ENCODE data around the gene GABARAPL1.
A peak's percentile ranks its signal among the peaks of the same experiment; 100 is the strongest.
"Not testable (repeated sequence)": the region's sequence is repeated elsewhere in the genome, so short reads cannot be mapped to it uniquely, and the experiment has no call there.

The GABARAPL1 gene

DNA sequence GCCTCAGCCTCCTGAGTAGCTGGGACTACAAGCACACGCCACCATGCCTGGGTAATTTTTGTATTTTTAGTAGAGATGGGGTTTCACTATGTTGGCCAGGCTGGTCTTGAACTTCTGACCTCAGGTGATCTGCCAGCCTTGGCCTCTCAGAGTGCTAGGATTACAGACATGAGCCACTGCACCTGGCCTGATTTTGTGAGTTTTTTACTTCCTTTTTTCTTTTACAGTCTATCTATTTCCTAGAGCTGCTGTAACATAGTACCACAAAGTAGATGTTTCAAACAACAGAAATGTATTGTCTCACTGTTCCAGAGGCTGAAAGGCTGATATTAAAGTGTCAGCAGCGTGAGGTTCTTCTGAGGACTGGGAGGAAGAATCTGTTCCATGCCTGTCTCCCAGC lies 8.2 kb upstream of the GABARAPL1 start:
- DNase-seq: not testable (repeated sequence)

DNA sequence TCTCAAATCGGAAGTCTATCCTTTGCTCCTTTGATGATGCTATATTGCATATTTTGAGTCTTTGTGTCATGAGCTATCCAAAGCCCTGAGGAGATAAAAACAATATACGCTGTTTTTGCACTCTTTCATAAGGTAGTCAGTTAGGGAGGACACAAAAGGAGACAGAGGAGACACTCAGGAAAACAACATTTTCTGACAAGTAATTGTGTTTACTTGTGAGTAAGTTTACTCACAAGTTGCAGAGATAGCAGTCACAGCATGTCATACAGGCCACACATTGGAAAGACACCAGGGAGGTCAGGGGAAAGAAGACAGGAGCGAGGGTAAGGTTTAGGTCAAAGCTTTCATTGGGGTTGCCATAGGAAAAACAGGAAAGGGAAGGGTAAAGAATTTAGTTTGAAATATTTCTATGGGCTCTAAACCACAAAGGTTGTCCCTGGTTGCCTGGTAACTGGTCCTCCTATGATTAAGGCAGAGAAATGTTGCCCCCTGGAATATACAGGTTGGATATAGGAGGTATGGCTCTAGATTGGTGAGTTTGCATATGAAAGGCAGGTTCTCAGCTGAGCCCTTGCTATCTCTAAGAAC lies 7.4 kb upstream of the GABARAPL1 start:
- no peak for DNase-seq

DNA sequence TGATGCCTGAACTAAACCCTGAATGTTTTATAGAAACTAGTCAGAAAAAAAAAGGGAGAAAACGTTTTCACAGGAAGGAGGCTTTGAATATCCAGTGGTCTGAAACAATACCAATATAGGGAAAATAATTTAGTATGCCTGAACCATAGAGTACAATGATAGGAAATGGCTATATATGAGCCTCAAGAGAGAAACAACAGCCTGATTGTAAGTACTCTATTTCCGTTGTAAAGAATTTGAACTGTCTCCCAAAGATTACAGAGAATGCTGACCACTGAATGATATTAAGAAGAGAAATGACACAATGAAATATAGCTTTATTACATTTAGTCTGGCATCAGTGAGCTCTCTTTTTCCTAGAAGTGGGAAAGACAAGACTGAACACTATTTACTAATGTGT lies 5.5 kb upstream of the GABARAPL1 start:
- DNase-seq: no peak

DNA sequence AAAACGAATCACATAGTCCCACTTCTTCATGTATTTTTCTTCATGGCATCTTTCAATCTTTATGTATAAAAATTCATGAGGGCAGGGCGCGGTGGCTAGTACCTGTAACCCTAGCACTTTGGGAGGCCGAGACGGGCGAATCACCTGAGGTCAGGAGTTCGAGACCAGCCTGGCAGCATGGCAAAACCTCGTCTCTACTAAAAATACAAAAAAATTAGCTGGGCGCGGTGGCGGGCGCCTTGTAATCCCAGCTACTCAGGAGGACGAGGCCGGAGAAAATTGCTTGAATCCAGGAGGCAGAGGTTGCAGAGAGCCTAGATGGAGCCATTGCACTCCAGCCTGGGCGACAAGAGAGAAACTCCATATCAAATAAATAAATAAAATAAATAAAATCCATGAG lies 2.5 kb upstream of the GABARAPL1 start:
- DNase-seq: no peak

DNA sequence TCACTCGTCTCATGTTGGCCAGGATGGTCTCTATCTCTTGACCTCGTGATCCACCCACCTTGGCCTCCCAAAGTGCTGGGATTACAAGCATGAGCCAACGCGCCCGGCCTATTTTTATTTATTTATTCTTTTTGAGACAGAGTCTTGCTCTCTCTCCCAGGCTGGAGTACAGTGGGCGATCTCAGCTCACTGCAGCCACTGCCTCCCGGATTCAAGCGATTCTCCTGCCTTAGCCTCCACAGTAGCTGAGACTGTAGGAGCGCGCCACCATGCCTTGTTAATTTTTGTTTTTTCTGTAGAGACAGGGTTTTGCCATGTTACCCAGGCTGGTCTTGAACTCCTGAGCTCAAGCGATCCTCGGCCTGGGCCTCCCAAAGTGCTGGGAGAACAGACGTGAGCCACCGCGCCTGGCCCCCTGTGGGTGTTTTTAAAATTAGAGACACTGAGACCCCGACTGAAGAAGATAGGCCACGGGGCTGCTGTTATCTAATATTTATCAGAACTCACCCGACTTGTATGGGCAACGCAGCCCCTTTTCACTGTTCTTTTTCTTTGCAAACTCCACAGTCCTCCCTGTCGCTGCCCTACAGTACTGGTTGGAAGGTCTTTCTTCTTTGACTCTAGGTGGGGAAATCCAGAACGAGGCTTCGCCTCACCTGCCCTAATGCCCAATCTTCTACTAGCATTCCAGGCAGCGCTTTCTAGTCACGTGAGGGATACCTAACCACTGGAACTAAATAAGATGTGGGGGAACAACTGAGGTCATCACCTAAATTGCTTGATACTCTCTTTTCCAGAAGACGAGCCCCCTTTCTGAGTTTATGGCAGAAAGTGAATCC lies 1.4 kb upstream of the GABARAPL1 start:
- DNase-seq: no peak

DNA sequence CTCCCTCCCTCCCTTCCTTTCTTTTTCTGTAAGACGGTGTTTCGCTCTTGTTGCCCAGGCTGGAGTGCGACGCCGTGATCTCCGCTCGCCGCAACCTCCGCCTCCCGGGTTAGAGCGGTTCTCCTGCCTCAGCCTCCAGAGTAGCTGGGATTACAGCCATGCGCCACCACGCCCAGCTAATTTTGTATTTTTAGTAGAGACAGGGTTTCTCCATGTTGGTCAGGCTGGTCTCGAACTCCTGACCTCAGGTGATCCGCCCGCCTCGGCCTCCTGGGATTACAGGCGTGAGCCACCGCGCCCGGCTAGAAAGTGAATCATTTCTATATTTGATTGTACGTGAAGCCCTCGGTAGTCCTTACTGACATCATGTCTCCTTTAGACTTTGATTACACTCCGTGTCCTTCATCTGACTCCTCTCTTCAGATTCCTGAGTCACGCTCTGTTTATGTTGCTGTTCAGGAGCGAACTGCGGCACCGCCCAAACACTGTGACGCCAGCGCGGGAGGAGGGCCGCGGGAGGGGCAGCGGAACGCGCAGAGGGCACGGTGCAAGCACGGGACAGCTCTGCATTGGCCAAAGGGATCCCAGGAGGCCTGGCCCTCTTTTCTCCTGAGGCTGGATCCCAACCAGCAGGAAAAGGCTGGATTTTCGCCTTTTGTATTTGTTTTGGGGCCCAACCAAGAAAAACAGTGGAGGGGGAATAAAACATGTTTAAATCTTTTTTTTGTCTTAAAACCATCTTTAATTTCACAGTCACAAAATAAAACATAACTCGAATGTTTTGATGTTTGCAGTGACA lies 538 bp upstream of the GABARAPL1 start:
- peak; percentile 59 for DNase-seq

DNA sequence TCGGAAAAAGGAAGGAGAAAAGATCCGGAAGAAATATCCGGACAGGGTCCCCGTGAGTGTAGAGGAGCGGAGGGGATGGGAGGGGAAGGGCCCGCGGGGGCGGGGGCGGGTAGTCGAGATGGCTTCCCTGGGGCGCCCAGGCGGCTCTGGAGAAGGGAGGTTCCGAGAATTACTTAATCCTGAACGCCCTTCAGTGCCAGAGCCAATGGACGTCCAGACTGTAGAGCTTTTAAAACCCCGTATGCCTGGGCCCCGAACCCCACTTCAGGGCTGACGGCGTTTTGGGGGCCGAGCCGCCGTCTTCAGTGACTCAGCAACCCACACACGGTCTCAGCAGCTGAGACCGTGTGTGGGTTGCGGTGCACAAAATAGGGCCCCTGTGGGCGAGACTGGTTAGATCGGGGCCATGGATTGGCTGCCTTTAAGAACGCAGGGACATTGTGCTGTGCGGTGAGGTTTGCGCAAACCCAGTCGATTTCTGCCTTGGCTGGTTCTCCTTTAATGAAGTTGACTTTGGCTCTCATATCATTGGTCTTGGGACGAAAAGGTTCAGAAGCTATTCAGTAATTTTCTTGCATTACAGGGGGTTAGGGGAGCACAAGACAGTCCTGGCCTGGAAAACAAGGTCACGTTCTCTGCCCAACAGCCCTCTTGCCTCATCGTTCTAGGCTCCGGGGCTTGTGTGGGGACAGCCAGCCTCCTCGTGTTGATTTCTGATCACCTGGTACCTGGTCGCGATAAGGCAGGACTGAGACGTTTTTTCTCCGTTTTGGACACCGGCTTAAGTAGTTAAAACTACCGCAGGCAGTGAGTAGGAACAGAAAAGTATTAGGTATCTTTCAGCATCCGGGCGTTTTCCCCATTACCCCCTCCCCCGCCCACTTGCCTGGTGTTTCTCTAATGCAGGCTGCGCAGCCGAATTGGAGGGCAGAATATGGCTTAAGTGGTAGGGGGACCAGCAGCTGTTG lies 775 bp downstream of the GABARAPL1 start:
- DNase-seq: no peak

DNA sequence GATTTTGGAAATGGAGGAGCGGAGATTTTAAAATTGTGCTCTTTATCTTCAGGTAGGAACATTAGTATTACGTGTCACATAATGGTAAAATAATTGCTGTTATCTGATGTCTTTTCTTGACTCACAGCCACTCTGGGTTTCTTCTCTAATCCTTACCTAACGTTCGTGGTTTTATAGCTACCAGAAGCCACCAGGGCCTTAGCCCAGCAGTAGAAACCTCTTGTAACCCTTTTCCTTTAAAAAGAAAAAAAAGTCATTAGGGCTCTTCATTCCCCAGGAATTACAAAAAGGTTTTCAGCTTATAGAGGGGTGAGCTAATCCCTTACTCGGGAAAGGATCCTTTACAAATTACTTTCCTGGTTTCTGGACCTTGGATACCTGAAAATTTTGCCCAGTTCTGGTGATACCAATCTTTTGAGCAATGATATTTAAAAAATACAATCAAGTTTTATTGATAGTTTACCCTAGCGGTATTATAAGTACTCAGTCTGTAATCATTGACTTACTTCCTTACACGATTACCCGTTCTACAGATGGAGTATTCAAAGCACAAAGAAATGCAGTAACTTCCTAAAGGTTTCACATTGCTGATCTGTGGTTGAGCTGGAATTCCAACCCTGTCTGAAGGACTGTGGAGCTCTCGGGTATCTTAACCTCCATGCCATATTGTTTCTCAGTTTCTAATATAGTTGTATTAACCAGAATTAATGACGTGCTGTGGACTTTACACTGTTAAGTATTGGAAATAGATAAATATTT lies 1.6 kb downstream of the GABARAPL1 start:
- DNase-seq: no peak

DNA sequence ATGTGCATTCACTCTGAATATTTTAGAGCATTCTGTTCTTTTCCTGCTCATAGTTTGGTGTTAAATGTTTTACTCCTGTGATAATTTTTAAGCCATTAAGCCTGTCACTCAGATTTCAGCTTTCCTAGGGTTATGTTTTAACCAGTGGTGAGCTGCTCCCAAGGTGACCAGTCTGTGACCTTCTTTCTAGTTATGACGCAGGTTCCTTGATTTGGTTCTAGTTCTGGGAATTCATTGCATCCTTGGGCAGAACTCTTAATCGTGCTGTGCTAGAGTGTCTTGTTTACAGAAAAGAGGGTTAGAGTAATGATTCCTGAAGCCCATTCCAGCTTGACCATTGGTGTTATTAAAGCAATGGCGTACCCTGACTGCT lies 2.2 kb downstream of the GABARAPL1 start:
- no peak for DNase-seq

DNA sequence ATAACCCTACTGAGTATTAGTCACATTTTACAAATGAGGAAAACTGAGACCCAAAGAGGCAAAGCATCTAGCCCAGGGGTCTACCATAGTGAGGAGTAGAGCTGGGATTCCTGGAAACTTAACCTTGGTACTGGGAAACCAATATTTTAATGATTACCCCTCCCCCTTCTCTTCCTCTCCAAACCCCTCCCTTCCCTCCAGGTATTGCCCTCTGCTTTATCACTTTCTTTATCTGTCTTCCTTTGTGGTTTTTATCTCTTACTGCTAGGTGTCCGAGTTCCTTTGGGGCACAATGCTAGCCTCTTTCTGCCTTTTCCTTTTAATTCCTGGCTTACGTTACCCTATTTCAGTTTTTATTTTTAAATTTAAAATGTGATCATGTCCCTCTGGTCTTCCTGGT lies 2.8 kb downstream of the GABARAPL1 start:
- DNase-seq: no peak

DNA sequence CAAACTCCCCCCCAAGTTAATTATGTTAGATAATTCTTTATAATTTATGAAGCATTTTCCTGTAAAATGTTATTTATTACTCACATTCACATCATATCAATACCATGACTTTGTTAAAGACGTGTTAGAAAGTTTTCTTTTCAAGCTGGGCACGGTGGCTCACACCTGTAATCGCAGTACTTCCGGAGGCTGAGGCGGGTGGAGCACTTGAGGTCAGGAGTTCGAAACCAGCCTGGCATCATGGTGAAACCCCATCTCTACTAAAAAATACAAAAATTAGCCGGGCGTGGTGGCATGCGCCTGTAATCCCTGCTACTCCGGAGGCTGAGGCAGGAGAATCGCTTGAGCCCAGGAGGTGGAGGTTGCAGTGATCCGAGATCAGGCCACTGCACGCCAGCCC lies 3.3 kb downstream of the GABARAPL1 start:
- not testable (repeated sequence) for DNase-seq

DNA sequence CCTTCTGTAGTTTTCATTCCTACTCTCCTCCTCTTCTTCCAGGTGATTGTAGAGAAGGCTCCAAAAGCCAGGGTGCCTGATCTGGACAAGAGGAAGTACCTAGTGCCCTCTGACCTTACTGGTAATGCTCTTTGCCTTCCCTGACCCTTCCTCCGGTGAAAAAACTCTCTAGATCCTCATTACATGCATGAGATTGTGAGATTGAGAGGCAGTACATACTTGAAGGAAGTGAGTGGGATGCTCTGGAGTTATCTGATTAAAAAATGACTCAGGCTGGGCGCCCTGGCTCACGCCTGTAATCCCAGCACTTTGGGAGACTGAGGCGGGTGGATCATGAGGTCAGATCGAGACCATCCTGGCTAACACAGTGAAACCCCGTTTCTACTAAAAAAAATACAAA lies 5.3 kb downstream of the GABARAPL1 start:
- DNase-seq: no peak

DNA sequence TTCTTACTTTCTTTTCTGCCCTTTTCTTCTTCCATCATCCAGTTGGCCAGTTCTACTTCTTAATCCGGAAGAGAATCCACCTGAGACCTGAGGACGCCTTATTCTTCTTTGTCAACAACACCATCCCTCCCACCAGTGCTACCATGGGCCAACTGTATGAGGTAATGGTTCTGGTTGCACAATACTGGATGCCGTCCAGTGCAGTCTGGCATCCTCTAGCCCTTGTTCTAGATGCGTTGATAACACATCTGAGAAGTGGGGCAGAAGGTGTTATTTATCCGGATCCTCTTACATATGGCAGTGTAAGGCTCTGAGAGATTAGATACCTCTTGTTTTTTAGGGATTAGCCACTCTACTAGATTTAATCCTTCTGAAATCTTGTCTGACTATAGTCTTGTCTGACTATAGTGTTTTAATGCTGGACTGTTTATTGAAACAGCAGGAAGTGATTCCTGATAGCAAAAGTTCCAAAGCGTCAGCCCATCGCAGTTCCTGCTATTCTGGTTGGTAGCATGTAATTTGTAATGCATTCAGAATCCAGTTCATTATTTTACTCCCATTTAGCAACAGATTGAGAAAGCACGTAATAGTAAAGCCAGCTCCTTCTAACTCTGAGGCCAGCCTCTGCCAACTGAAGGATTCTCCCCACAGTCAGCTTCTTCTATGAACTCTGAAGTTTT lies 7.9 kb downstream of the GABARAPL1 start:
- DNase-seq: no peak

DNA sequence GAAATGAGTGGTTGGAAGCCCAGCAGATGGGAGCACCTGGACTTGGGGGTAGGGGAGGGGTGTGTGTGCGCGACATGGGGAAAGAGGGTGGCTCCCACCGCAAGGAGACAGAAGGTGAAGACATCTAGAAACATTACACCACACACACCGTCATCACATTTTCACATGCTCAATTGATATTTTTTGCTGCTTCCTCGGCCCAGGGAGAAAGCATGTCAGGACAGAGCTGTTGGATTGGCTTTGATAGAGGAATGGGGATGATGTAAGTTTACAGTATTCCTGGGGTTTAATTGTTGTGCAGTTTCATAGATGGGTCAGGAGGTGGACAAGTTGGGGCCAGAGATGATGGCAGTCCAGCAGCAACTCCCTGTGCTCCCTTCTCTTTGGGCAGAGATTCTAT lies 9.2 kb downstream of the GABARAPL1 start:
- DNase-seq: no peak

DNA sequence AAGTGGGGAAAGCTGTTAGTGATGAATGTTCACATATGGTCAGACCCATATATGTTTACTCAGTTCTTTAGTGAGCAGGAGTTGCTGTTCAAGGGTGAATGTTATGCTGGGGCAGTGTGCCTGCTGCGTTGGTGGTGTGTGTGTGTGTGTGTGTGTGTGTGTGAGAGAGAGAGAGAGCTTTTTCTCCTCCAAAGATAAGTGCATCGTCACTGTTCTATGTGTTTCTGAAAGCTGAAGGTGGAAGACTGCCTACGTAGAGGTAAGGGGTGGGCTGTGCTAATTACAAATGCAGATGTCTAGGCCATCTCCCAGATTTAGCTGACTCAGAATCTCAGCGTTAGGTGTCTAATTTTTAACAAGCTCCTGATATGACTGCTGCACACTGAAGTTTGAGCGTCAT lies 10.5 kb downstream of the GABARAPL1 start:
- no peak for DNase-seq

DNA sequence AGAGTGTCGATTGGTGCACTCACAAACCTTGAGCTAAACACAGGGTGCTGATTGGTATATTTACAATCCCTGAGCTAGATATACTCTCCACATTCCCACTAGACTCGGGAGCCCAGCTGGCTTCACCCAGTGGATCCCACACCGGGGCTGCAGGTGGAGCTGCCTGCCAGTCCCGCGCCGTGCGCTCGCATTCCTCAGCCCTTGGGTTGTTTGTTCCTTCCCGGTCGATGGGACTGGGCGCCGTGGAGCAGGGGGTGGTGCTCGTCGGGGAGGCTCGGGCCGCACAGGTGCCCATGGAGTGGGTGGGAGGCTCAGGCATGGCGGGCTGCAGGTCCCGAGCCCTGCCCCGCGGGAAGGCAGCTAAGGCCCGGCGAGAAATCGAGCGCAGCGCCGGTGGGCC lies 12.7 kb downstream of the GABARAPL1 start:
- not testable (repeated sequence) for DNase-seq

DNA sequence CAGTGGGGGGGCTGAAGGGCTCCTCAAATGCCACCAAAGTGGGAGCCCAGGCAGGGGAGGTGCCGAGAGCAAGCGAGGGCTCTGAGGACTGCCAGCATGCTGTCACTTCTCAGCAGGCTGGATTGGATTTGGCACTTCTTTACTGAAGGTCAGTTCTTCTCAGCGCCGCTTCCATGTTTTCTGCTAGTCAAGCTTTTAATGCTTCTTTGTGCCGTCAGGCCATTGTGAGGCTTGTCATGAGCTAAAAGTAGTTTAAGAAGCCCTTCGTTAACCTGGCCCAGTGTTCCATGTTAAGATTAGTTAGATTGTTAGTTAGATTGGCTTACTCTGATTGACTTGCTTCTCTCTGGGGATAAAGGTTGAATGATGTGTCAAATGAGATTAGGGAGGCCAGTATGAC lies 13.4 kb downstream of the GABARAPL1 start:
- no peak for DNase-seq

DNA sequence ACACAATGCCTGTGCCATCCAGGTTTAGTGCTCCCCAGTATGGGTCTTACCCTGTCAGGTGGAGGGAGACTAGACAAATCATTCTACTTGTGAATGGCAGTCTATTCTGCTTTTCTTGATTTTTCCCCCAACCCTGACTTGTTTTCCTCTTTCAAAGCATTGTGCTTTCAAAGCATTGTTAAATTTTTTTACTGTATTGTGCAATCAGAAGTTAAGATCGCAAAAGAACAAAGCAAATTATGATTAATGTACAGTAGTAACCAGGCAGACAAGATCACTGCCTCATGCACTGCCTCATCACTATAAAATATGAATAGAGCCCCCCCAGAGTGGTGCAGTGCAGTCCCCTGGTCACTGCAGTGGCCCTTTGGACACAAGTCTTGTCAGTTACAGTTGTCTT lies 14.1 kb downstream of the GABARAPL1 start:
- no peak for DNase-seq

DNA sequence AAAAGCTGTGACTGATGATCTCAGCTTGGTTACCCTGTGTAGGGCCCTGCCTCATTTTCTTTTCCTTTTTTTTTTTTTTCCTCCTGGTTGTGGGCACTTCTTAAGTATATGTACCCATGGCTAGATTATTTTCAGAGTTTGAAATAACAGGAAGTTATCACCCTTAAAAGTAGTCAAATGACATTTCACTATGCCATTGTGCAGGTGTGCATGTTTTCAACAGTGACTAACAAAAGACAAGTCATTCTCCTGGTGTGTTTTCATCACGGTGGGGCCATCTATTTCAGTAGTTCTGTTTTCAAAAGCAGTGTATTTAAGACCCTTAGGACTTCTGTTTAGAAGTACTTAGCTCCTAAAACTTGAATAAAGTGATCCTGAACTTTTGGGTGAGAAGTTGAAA lies 15.0 kb downstream of the GABARAPL1 start:
- no peak for DNase-seq

DNA sequence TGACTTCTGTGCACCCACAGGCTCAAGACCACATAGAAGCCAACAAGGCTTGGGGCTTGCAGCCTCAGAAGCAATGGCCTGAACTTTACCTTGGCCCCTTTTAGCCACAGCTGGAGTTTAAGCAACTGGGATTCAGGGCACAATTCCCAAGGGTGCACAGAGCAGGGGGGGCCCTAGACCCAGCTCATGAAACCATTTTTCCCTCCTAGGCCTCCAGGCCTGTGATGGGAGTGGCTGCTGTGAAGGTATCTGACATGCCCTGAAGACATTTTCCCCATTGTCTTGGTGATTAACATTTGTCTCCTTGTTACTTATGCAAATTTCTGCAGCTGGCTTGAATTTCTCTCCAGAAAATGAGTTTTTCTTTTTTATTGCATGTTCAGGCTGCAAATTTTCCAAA lies 21.9 kb downstream of the GABARAPL1 start:
- DNase-seq: no peak

Data from NCI-H1417 treated with DMSO at 0.1 percent for 48 hours (cell line).